ENCODE results near the gene HYAL1.

- no peak for TF ChIP-seq CTCF (conservative IDR thresholded peaks at IDR 0.05; ENCODE audit: low read length)
- no peak for TF ChIP-seq EZH2phosphoT487 (IDR thresholded peaks at IDR 0.05; ENCODE audit: borderline replicate concordance)
These were observed 14.9 kb downstream of the HYAL1 start for GRCh38 chr3:50288387-50289007.
